Liver (tissue), 9 donors: Measurements from ENCODE around the gene ACTN3. TPM values are rescaled to one million over a fixed set of nuclear protein-coding genes. Genes with fewer than 3 reads are reported as not detected.

Source experiments
- DNase-seq: peaks from one replicate; pipeline ENCODE4 v3.0.0-alpha.2; 2017; ENCODE audit warnings: low spot score
- H3K27ac ChIP-seq, 2 donors: one replicate each; pipeline ENCODE4 v1.7.0; 2013; ENCODE audit warnings: inconsistent platforms in 2 of 2, low read length in 2 of 2, control low read depth in 1 of 2, low read depth in 1 of 2, mild to moderate bottlenecking in 1 of 2
- H3K27me3 ChIP-seq, 4 donors: one replicate each; pipeline versions ENCODE4 v1.6.1 to v1.7.0; 2013; ENCODE audit warnings: low read length in 3 of 4, inconsistent platforms in 1 of 4, mild to moderate bottlenecking in 1 of 4, moderate library complexity in 1 of 4; ENCODE audit not compliant: control insufficient read depth in 4 of 4, insufficient read depth in 4 of 4
- H3K36me3 ChIP-seq, 4 donors: one replicate each; pipeline versions ENCODE4 v1.6.1 to v1.7.0; 2013; ENCODE audit warnings: low read length in 3 of 4, mild to moderate bottlenecking in 3 of 4, low read depth in 1 of 4, moderate library complexity in 1 of 4; ENCODE audit not compliant: control insufficient read depth in 4 of 4, insufficient read depth in 3 of 4
- H3K4me1 ChIP-seq, 4 donors: one replicate each; pipeline versions ENCODE4 v1.6.1 to v1.7.0; 2013; ENCODE audit warnings: low read length in 3 of 4, mild to moderate bottlenecking in 3 of 4, moderate library complexity in 1 of 4; ENCODE audit not compliant: control insufficient read depth in 4 of 4, insufficient read depth in 4 of 4
- H3K4me3 ChIP-seq, 3 donors: one replicate each; pipeline versions ENCODE4 v1.6.1 to v1.7.0; 2013; ENCODE audit warnings: low read length in 3 of 3, control low read depth in 1 of 3, low read depth in 1 of 3, mild to moderate bottlenecking in 1 of 3
- H3K9ac ChIP-seq, 2 donors: one replicate each; pipeline ENCODE4 v1.7.0; 2013; ENCODE audit warnings: low read length in 2 of 2, mild to moderate bottlenecking in 2 of 2, moderate library complexity in 2 of 2, control low read depth in 1 of 2, low read depth in 1 of 2
- H3K9me3 ChIP-seq, 4 donors: one replicate each; pipeline versions ENCODE4 v1.6.1 to v1.7.0; 2013; ENCODE audit warnings: low read length in 3 of 4; ENCODE audit not compliant: control insufficient read depth in 4 of 4
- ATF3 ChIP-seq: IDR thresholded peaks from 2 replicates; pipeline ENCODE4 v1.6.1; 2016; ENCODE audit warnings: antibody characterized with exemption
- CTCF ChIP-seq: fragments of 150-350 bp; IDR thresholded peaks from 2 replicates; pipeline ENCODE4 v1.5.1; 2017; ENCODE audit warnings: improper control_type of control experiment, low read depth, low read length; ENCODE audit not compliant: missing input control
- EGR1 ChIP-seq, 2 donors: IDR thresholded peaks; 2 replicates each; pipeline ENCODE4 v1.6.1; 2016 to 2018; ENCODE audit warnings: antibody characterized with exemption in 2 of 2, low read depth in 2 of 2
- FOXA1 ChIP-seq: IDR thresholded peaks from 2 replicates; pipeline ENCODE4 v1.6.1; 2016; ENCODE audit warnings: antibody characterized with exemption
- GABPA ChIP-seq, 2 donors: IDR thresholded peaks in 1 of 2; conservative IDR thresholded peaks in 1 of 2; 2 replicates each; pipeline ENCODE4 v1.6.1; 2016; ENCODE audit warnings: antibody characterized with exemption in 2 of 2, mild to moderate bottlenecking in 1 of 2, moderate library complexity in 1 of 2
- HNF4A ChIP-seq, 2 donors: conservative IDR thresholded peaks; 2 replicates each; pipeline ENCODE4 v1.6.1; 2016; ENCODE audit warnings: antibody characterized with exemption in 2 of 2, mild to moderate bottlenecking in 2 of 2
- HNF4G ChIP-seq: IDR thresholded peaks from 2 replicates; pipeline ENCODE4 v1.6.1; 2016; ENCODE audit warnings: antibody characterized with exemption
- JUND ChIP-seq, 2 donors: IDR thresholded peaks; 2 replicates each; pipeline ENCODE4 v1.6.1; 2016; ENCODE audit warnings: antibody characterized with exemption in 2 of 2
- RAD21 ChIP-seq, 2 donors: IDR thresholded peaks; 2 replicates each; pipeline ENCODE4 v1.6.1; 2016; ENCODE audit warnings: antibody characterized with exemption in 2 of 2, mild to moderate bottlenecking in 2 of 2
- RXRA ChIP-seq, 2 donors: IDR thresholded peaks; 2 replicates each; pipeline ENCODE4 v1.6.1; 2017 to 2018; ENCODE audit warnings: antibody characterized with exemption in 2 of 2, mild to moderate bottlenecking in 1 of 2
- SP1 ChIP-seq: IDR thresholded peaks from 2 replicates; pipeline ENCODE4 v1.6.1; 2018; ENCODE audit warnings: antibody characterized with exemption, mild to moderate bottlenecking
- TAF1 ChIP-seq: conservative IDR thresholded peaks from 2 replicates; pipeline ENCODE4 v1.6.1; 2016; ENCODE audit warnings: antibody characterized with exemption, mild to moderate bottlenecking
- YY1 ChIP-seq: IDR thresholded peaks from 2 replicates; pipeline ENCODE4 v1.6.1; 2016; ENCODE audit warnings: antibody characterized with exemption, mild to moderate bottlenecking
- WGBS: extraction: QIAGEN DNeasy Blood & Tissue Kit; methylation state at CpG from one replicate; pipeline ENCODE4 v1.1.7; 2013; 5-methylcytosine and 5-hydroxymethylcytosine counted together
- polyA plus RNA-seq, 2 donors: library from polyadenylated mRNA; stranded (reverse) in 1 of 2; unstranded in 1 of 2; fragments of 200-250 nt in 1 of 2; fragments of >200 nt in 1 of 2; fragmentation: Nextera tagmentation in 1 of 2; extraction: Ambion mirVana in 1 of 2; gene quantifications; one replicate each; pipeline versions ENCODE4 v1.2.1 to v1.2.3, GENCODE V29; 2013 to 2015
- total RNA-seq, 2 donors: library from RNA; depleted of rRNA; stranded (reverse); fragments of >200 nt; gene quantifications; one replicate each; pipeline ENCODE4 v1.2.3, GENCODE V29; 2014
- TF ChIP-seq, protein P1 (sequence below): IDR thresholded peaks from 2 replicates; pipeline ENCODE4 v1.6.1; 2016; ENCODE audit warnings: antibody characterized with exemption
- TF ChIP-seq, protein P2 (sequence below): IDR thresholded peaks from 2 replicates; pipeline ENCODE4 v1.6.1; 2016; ENCODE audit warnings: antibody characterized with exemption, mild to moderate bottlenecking
- TF ChIP-seq, protein P3 (sequence below): IDR thresholded peaks from 2 replicates; pipeline ENCODE4 v1.6.1; 2016; ENCODE audit warnings: antibody characterized with exemption
- donor health status: healthy.
- donor health status: healthy.
- donor health status: healthy.
- donor health status: healthy.
- donor health status: healthy.

Gene ACTN3
- total and polyA plus RNA-seq, 4 donors: not detected

DNA sequence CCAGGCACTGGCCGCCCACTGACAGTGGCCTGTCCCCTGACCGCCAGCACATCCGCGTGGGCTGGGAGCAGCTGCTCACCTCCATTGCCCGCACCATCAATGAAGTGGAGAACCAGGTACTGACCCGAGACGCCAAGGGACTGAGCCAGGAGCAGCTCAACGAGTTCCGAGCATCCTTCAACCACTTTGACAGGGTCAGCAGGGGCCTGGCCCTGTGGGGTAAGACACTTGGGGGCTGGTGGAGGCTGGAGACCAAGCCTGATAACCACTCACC, 15.2 kb downstream of the ACTN3 start:
- no peaks in the 10 kb centered on the region for H3K9me3 ChIP-seq
- H3K4me3 ChIP-seq: no peak overlapping the region
- no peak for DNase-seq
- H3K27ac ChIP-seq: no peak overlapping the region
- 96% methylated on average over 9 of the region's 9 CpGs for WGBS
- H3K4me1 ChIP-seq: peaks cover 0 to 3% (median 1%) of the 10 kb centered on the region in 4 donors
- TF ChIP-seq EGR1 (IDR thresholded peaks at IDR 0.05; ENCODE audit: low read depth in 2 of 2): no peak
- H3K9ac ChIP-seq: no peak overlapping the region
- no peaks in the 10 kb centered on the region for H3K27me3 ChIP-seq
- H3K36me3 ChIP-seq: peaks cover 0 to 8% (median 0%) of the 10 kb centered on the region in 4 donors

- H3K9ac ChIP-seq: no peak overlapping the region
- H3K27me3 ChIP-seq: no peaks in the 10 kb centered on the region
- TF ChIP-seq RAD21 (IDR thresholded peaks at IDR 0.05): no peak
- TF ChIP-seq JUND (IDR thresholded peaks at IDR 0.05): no peak
- no peak for TF ChIP-seq ATF3
- TF ChIP-seq FOXA1: no peak
- no peak for TF ChIP-seq HNF4G
- no peak for TF ChIP-seq SP1
- no peak for TF ChIP-seq GABPA (IDR thresholded peaks at IDR 0.05 in 1 of 2, conservative IDR thresholded peaks at IDR 0.05 in 1 of 2)
- TF ChIP-seq RXRA (IDR thresholded peaks at IDR 0.05): no peak
- TF ChIP-seq YY1: no peak
- no peak for TF ChIP-seq EGR1 (IDR thresholded peaks at IDR 0.05; ENCODE audit: low read depth in 2 of 2)
- TF ChIP-seq, protein P1, sequence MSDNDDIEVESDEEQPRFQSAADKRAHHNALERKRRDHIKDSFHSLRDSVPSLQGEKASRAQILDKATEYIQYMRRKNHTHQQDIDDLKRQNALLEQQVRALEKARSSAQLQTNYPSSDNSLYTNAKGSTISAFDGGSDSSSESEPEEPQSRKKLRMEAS: no peak
- TF ChIP-seq CTCF: no peak
- TF ChIP-seq, protein P2, sequence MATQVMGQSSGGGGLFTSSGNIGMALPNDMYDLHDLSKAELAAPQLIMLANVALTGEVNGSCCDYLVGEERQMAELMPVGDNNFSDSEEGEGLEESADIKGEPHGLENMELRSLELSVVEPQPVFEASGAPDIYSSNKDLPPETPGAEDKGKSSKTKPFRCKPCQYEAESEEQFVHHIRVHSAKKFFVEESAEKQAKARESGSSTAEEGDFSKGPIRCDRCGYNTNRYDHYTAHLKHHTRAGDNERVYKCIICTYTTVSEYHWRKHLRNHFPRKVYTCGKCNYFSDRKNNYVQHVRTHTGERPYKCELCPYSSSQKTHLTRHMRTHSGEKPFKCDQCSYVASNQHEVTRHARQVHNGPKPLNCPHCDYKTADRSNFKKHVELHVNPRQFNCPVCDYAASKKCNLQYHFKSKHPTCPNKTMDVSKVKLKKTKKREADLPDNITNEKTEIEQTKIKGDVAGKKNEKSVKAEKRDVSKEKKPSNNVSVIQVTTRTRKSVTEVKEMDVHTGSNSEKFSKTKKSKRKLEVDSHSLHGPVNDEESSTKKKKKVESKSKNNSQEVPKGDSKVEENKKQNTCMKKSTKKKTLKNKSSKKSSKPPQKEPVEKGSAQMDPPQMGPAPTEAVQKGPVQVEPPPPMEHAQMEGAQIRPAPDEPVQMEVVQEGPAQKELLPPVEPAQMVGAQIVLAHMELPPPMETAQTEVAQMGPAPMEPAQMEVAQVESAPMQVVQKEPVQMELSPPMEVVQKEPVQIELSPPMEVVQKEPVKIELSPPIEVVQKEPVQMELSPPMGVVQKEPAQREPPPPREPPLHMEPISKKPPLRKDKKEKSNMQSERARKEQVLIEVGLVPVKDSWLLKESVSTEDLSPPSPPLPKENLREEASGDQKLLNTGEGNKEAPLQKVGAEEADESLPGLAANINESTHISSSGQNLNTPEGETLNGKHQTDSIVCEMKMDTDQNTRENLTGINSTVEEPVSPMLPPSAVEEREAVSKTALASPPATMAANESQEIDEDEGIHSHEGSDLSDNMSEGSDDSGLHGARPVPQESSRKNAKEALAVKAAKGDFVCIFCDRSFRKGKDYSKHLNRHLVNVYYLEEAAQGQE: no peak
- no peak for TF ChIP-seq HNF4A (conservative IDR thresholded peaks at IDR 0.05)
- TF ChIP-seq TAF1: no peak
- TF ChIP-seq, protein P3, sequence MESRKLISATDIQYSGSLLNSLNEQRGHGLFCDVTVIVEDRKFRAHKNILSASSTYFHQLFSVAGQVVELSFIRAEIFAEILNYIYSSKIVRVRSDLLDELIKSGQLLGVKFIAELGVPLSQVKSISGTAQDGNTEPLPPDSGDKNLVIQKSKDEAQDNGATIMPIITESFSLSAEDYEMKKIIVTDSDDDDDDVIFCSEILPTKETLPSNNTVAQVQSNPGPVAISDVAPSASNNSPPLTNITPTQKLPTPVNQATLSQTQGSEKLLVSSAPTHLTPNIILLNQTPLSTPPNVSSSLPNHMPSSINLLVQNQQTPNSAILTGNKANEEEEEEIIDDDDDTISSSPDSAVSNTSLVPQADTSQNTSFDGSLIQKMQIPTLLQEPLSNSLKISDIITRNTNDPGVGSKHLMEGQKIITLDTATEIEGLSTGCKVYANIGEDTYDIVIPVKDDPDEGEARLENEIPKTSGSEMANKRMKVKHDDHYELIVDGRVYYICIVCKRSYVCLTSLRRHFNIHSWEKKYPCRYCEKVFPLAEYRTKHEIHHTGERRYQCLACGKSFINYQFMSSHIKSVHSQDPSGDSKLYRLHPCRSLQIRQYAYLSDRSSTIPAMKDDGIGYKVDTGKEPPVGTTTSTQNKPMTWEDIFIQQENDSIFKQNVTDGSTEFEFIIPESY: no peak
- DNase-seq: no peak
- H3K4me3 ChIP-seq: no peak overlapping the region
- H3K9me3 ChIP-seq: no peaks in the 10 kb centered on the region
- WGBS: 84% methylated on average over 2 of the region's 2 CpGs
- H3K27ac ChIP-seq: no peak overlapping the region
- H3K4me1 ChIP-seq: peaks cover 0 to 3% (median 1%) of the 10 kb centered on the region in 4 donors
- H3K36me3 ChIP-seq: peaks cover 0 to 8% (median 0%) of the 10 kb centered on the region in 4 donors
These were observed 15.6 kb downstream of the ACTN3 start for GRCh38 chr11:66562275-66562674.
